Endothelial cell of umbilical vein (primary cell): ENCODE results near the gene CFAP57. TPM values are rescaled to one million over a fixed set of nuclear protein-coding genes. Genes with fewer than 3 reads are reported as not detected.

Experiments used
- BruUV-seq: library from RNA; stranded (reverse); fragments of 400-500 nt; replicated peaks from 2 replicates; lab custom pipeline; 2021; lab: Mats Ljungman, UMichigan
- CTCF ChIA-PET: fragments of 300-600, 350-600 bp; sonication (Branson Sonifier 250); formaldehyde crosslinking; loops from one replicate; lab custom pipeline; 2021; ENCODE audit warnings: antibody characterized with exemption, inconsistent platforms; lab: Charles Lee
- POLR2A ChIA-PET: fragments of 300-600, 350-600 bp; sonication (Branson Sonifier 250); formaldehyde crosslinking; loops from one replicate; lab custom pipeline; 2021; ENCODE audit warnings: antibody characterized with exemption, inconsistent platforms; lab: Charles Lee
- DNase-seq: peaks from one replicate; pipeline ENCODE4 v3.0.0-alpha.2; 2011; ENCODE audit warnings: low read depth, low spot score
- FAIRE-seq: peaks from 2 replicates; lab custom pipeline; 2011; peaks lifted over from hg19 to GRCh38; lab: Jason Lieb, UNC
- H2AFZ ChIP-seq: 2 replicates; pipeline ENCODE4 v1.6.0; 2012; ENCODE audit warnings: low read depth, low read length, control low read depth, inconsistent platforms
- H3K27ac ChIP-seq: 2 replicates; pipeline ENCODE4 v1.5.1; 2011; ENCODE audit warnings: low read depth, mild to moderate bottlenecking, control low read depth, low read length, moderate library complexity; ENCODE audit not compliant: insufficient read depth
- H3K27me3 ChIP-seq, 2 experiments: 2 replicates each; pipeline versions ENCODE4 v1.6.0 to v1.6.1; 2011; ENCODE audit warnings: low read length in 2 of 2, mixed read lengths in 1 of 2; ENCODE audit not compliant: control insufficient read depth in 2 of 2, insufficient read depth in 2 of 2
- H3K36me3 ChIP-seq, 2 experiments: 2 replicates in 1 of 2; 3 replicates in 1 of 2; pipeline ENCODE4 v1.5.1; 2011; ENCODE audit warnings: low read length in 2 of 2, mild to moderate bottlenecking in 1 of 2, moderate library complexity in 1 of 2; ENCODE audit not compliant: control insufficient read depth in 2 of 2, insufficient read depth in 2 of 2; ENCODE audit errors: extremely low read depth in 1 of 2
- H3K4me1 ChIP-seq: 3 replicates; pipeline ENCODE4 v1.5.1; 2011; ENCODE audit warnings: mild to moderate bottlenecking, low read length; ENCODE audit not compliant: control insufficient read depth, insufficient read depth; ENCODE audit errors: extremely low read depth
- H3K4me2 ChIP-seq: 2 replicates; pipeline ENCODE4 v1.6.1; 2011; ENCODE audit warnings: low read length, control low read depth, mixed read lengths; ENCODE audit not compliant: insufficient read depth
- H3K4me3 ChIP-seq, 3 experiments: fragments of 200-600 bp in 1 of 3; sonication (generic), shearing (Covaris generic) in 1 of 3; replicated peaks in 1 of 3; 2 replicates each; pipeline ENCODE4 v1.5.1; 2011 to 2016; ENCODE audit warnings: control low read depth in 3 of 3, low read length in 3 of 3, mild to moderate bottlenecking in 2 of 3, inconsistent platforms in 1 of 3, low read depth in 1 of 3, moderate library complexity in 1 of 3; ENCODE audit not compliant: insufficient read depth in 1 of 3
- H3K79me2 ChIP-seq: 2 replicates; pipeline ENCODE4 v1.6.0; 2012; ENCODE audit warnings: low read length, inconsistent platforms; ENCODE audit not compliant: control insufficient read depth, insufficient read depth
- H3K9ac ChIP-seq: replicated peaks from 2 replicates; pipeline ENCODE3; 2011; ENCODE audit warnings: low read length, control low read depth; ENCODE audit not compliant: insufficient read depth; ENCODE audit errors: extremely low read depth
- H3K9me1 ChIP-seq: replicated peaks from 3 replicates; pipeline ENCODE4 v1.6.0; 2011; ENCODE audit warnings: mild to moderate bottlenecking, low read length; ENCODE audit not compliant: control insufficient read depth, insufficient read depth; ENCODE audit errors: extremely low read depth
- H3K9me3 ChIP-seq: replicated peaks from 2 replicates; pipeline ENCODE4 v1.5.1; 2012; ENCODE audit warnings: low read length, inconsistent platforms; ENCODE audit not compliant: control insufficient read depth, insufficient read depth
- H4K20me1 ChIP-seq: replicated peaks from 2 replicates; pipeline ENCODE3; 2011; ENCODE audit warnings: mild to moderate bottlenecking, low read length; ENCODE audit not compliant: control insufficient read depth, insufficient read depth; ENCODE audit errors: extremely low read depth
- EZH2 ChIP-seq: IDR thresholded peaks from 2 replicates; pipeline ENCODE4 v1.6.1; 2012; ENCODE audit warnings: borderline replicate concordance, low read depth, mild to moderate bottlenecking, moderate library complexity, low read length, inconsistent platforms; ENCODE audit not compliant: severe bottlenecking
- FOS ChIP-seq: IDR thresholded peaks from 2 replicates; pipeline ENCODE4 v1.6.1; 2011; ENCODE audit warnings: mild to moderate bottlenecking, low read length, moderate library complexity, borderline replicate concordance; ENCODE audit not compliant: insufficient read depth
- GATA2 ChIP-seq: IDR thresholded peaks from 2 replicates; pipeline ENCODE4 v1.7.0; 2011; ENCODE audit warnings: low read depth, mild to moderate bottlenecking, moderate library complexity, mixed read lengths, low read length; ENCODE audit not compliant: insufficient read length, insufficient read depth
- JUN ChIP-seq: IDR thresholded peaks from 2 replicates; pipeline ENCODE4 v1.6.1; 2011; ENCODE audit warnings: borderline replicate concordance, low read depth; ENCODE audit not compliant: insufficient read length, insufficient read depth
- MAX ChIP-seq: IDR thresholded peaks from 2 replicates; pipeline ENCODE4 v1.6.1; 2011; ENCODE audit not compliant: insufficient read depth, insufficient read length
- MYC ChIP-seq: IDR thresholded peaks from one replicate; pipeline ENCODE4 v1.6.1; 2011; ENCODE audit warnings: mild to moderate bottlenecking, low read depth, low read length
- POLR2A ChIP-seq: IDR thresholded peaks from 2 replicates; pipeline ENCODE4 v1.6.1; 2012; ENCODE audit warnings: low read depth, mild to moderate bottlenecking, control low read depth, low read length
- POLR2AphosphoS5 ChIP-seq: IDR thresholded peaks from 2 replicates; pipeline ENCODE4 v1.6.1; 2012; ENCODE audit warnings: low read depth, mild to moderate bottlenecking, control low read depth, low read length, moderate library complexity; ENCODE audit not compliant: insufficient read depth
- dilution Hi-C: fragments of 300-500 bp; cut with MboI; formaldehyde crosslinking; loops from one replicate; pipeline ENCODE4 v1.15.0; 2019; ENCODE audit warnings: low sequenced_read_pairs; ENCODE audit not compliant: extremely low pct_ligation_motif_present
- intact Hi-C: fragments of 100-400 bp; cut with micrococcal nuclease; formaldehyde crosslinking; loops from one replicate; pipeline ENCODE4 v1.10.0; 2022
- polyA plus RNA-seq, 4 experiments: library from polyadenylated mRNA; depleted of rRNA in 3 of 4; stranded (reverse) in 3 of 4; unstranded in 1 of 4; fragments of >200 nt; gene quantifications; 2 replicates each; pipeline versions ENCODE4 v1.2.1 to v1.2.3, GENCODE V29; 2011 to 2012; ENCODE audit warnings: missing spikeins in 1 of 4
- total RNA-seq: library from RNA; stranded (reverse); gene quantifications from 2 replicates; pipeline ENCODE4 v1.2.3, GENCODE V29; 2021
- TF ChIP-seq, protein P1 (sequence below), 2 donors: IDR thresholded peaks; 1 replicate in 1 of 2; 2 replicates in 1 of 2; pipeline ENCODE4 v1.5.1; 2011; ENCODE audit warnings: low read length in 2 of 2, mild to moderate bottlenecking in 2 of 2, moderate library complexity in 2 of 2, control low read depth in 1 of 2, inconsistent platforms in 1 of 2, low read depth in 1 of 2; ENCODE audit not compliant: insufficient read depth in 1 of 2; ENCODE audit errors: extremely low read depth in 1 of 2

Gene CFAP57
- total and polyA plus RNA-seq, 2 donors (not counting 3 experiments of a cell fraction or from before 2014, with no cell fraction given): 0.88 to 0.91 TPM

- H4K20me1 ChIP-seq: no peaks in the 10 kb centered on the region
- no peak for FAIRE-seq
- POLR2A ChIA-PET: no interaction called here
Measured at GRCh38 chr1:43269627-43270375, 97.7 kb downstream of the CFAP57 start, which contains the start of gene TMEM125. Gene TMEM125 (plus strand): TSS chr1:43269983. CDS start chr1:43272723, 2,740 bp downstream.

More at GRCh38 chr1:43269627-43270375, 97.7 kb downstream of the CFAP57 start, which contains the start of gene TMEM125:
- H3K9ac ChIP-seq: no peak within 1 kb of the TSS
- peaks cover 3% of the 10 kb centered on the region for H3K4me1 ChIP-seq
- no peaks in the 10 kb centered on the region for H3K79me2 ChIP-seq
- no peaks in the 10 kb centered on the region for H3K36me3 ChIP-seq
- H3K4me2 ChIP-seq: no peak within 1 kb of the TSS
- H3K4me3 ChIP-seq: no peak within 1 kb of the TSS
- no TSS peak for BruUV-seq
- no peak within 1 kb of the TSS for H3K27ac ChIP-seq
- no peak for TF ChIP-seq POLR2AphosphoS5
- no peak for TF ChIP-seq MYC
- TF ChIP-seq, protein P1, sequence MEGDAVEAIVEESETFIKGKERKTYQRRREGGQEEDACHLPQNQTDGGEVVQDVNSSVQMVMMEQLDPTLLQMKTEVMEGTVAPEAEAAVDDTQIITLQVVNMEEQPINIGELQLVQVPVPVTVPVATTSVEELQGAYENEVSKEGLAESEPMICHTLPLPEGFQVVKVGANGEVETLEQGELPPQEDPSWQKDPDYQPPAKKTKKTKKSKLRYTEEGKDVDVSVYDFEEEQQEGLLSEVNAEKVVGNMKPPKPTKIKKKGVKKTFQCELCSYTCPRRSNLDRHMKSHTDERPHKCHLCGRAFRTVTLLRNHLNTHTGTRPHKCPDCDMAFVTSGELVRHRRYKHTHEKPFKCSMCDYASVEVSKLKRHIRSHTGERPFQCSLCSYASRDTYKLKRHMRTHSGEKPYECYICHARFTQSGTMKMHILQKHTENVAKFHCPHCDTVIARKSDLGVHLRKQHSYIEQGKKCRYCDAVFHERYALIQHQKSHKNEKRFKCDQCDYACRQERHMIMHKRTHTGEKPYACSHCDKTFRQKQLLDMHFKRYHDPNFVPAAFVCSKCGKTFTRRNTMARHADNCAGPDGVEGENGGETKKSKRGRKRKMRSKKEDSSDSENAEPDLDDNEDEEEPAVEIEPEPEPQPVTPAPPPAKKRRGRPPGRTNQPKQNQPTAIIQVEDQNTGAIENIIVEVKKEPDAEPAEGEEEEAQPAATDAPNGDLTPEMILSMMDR (IDR thresholded peaks at IDR 0.05; ENCODE audit: extremely low read depth in 1 of 2, insufficient read depth in 1 of 2, low read depth in 1 of 2, low read length in 2 of 2): no peak
- no peak for TF ChIP-seq MAX
- TF ChIP-seq JUN: no peak
- TF ChIP-seq EZH2: no peak
- TF ChIP-seq POLR2A: no peak
- TF ChIP-seq GATA2: no peak
- TF ChIP-seq FOS: no peak
- CTCF ChIA-PET: no interaction called here
- H2AFZ ChIP-seq: no peak within 1 kb of the TSS
- peaks cover 0 to 2% of the 10 kb centered on the region in 2 experiments for H3K27me3 ChIP-seq
- H3K9me3 ChIP-seq: no peaks in the 10 kb centered on the region
- intact Hi-C loops: no loop called here
- DNase-seq: no peak
- dilution Hi-C loops: no loop called here
- no peaks in the 10 kb centered on the region for H3K9me1 ChIP-seq
